K562 (cell line): Measurements from ENCODE around the gene SLC28A1. TPM values are rescaled to one million over a fixed set of nuclear protein-coding genes. Genes with fewer than 3 reads are reported as not detected.

Experiments used
- CBX3 ChIP-seq, 2 experiments: IDR thresholded peaks; 1 replicate in 1 of 2; 2 replicates in 1 of 2; pipeline ENCODE4 v1.6.1; 2012; ENCODE audit warnings: inconsistent platforms in 2 of 2, low read length in 2 of 2, borderline replicate concordance in 1 of 2, control low read depth in 1 of 2
- DPF2 ChIP-seq: fragments of 450-650 bp; IDR thresholded peaks from 2 replicates; pipeline ENCODE4 v1.6.1; 2016
- HES1 ChIP-seq: fragments of 450-650 bp; IDR thresholded peaks from 2 replicates; pipeline ENCODE4 v1.6.1; 2016; ENCODE audit warnings: low read depth, mild to moderate bottlenecking, moderate library complexity
- KLF6 ChIP-seq: fragments of 250-450 bp; sonication (Bioruptor Pico); IDR thresholded peaks from 2 replicates; pipeline ENCODE4 v1.4.0; 2020; ENCODE audit warnings: mild to moderate bottlenecking, moderate library complexity, borderline replicate concordance
- MAFK ChIP-seq: IDR thresholded peaks from 2 replicates; pipeline ENCODE4 v1.6.1; 2011; ENCODE audit warnings: low read length, improper control_type of control experiment
- MTF1 ChIP-seq: fragments of 250-450 bp; sonication (Bioruptor Pico); IDR thresholded peaks from 2 replicates; pipeline ENCODE4 v1.9.0; 2021; ENCODE audit warnings: moderate library complexity, mild to moderate bottlenecking, inconsistent platforms, borderline replicate concordance
- NCOA1 ChIP-seq: fragments of 450-650 bp; IDR thresholded peaks from 2 replicates; pipeline ENCODE4 v1.6.1; 2016; ENCODE audit warnings: low read depth
- NR2C2 ChIP-seq, 2 experiments: fragments of 200-800 bp in 1 of 2; sonication (Bioruptor generic) in 1 of 2; sonication (generic) in 1 of 2; formaldehyde crosslinking in 1 of 2; IDR thresholded peaks; 2 replicates each; pipeline versions ENCODE4 v1.6.1 to v1.8.0; 2016 to 2022; ENCODE audit warnings: mild to moderate bottlenecking in 1 of 2, missing compliant biosample characterization in 1 of 2, missing genetic modification characterization in 1 of 2, missing genetic modification reagents in 1 of 2
- POU5F1 ChIP-seq: fragments of 150-350 bp; IDR thresholded peaks from 2 replicates; pipeline ENCODE4 v1.6.1; 2014; ENCODE audit warnings: borderline replicate concordance, low read length, low read depth, mild to moderate bottlenecking; ENCODE audit not compliant: partially characterized antibody
- SFPQ ChIP-seq: fragments of 200-400 bp; formaldehyde crosslinking; IDR thresholded peaks from 2 replicates; pipeline ENCODE4 v1.6.1; 2017; ENCODE audit warnings: mild to moderate bottlenecking, low read depth, low read length, moderate library complexity
- SMARCA4 ChIP-seq: fragments of 450-650 bp; IDR thresholded peaks from 2 replicates; pipeline ENCODE4 v1.6.1; 2016
- SMARCE1 ChIP-seq: fragments of 450-650 bp; IDR thresholded peaks from 2 replicates; pipeline ENCODE4 v1.7.1; 2016; ENCODE audit warnings: mild to moderate bottlenecking
- STAG1 ChIP-seq: sonication (generic); formaldehyde crosslinking; IDR thresholded peaks from 2 replicates; pipeline ENCODE4 v1.5.0; 2020; ENCODE audit warnings: missing genetic modification reagents, borderline replicate concordance
- TAL1 ChIP-seq: fragments of 450-650 bp; IDR thresholded peaks from 2 replicates; pipeline ENCODE4 v1.6.1; 2016; ENCODE audit warnings: mild to moderate bottlenecking
- THRAP3 ChIP-seq: fragments of 450-650 bp; IDR thresholded peaks from 2 replicates; pipeline ENCODE4 v1.6.1; 2016; ENCODE audit warnings: mild to moderate bottlenecking, inconsistent platforms, borderline replicate concordance
- polyA plus RNA-seq, 8 experiments: library from polyadenylated mRNA; depleted of rRNA in 4 of 8; stranded (reverse) in 5 of 8; unstranded in 3 of 8; fragments of >200 nt; fragmentation: Nextera tagmentation in 2 of 8; fragmentation: Illumina TruSeq in 1 of 8; extraction: Ambion mirVana in 2 of 8; extraction: Trizol in 1 of 8; gene quantifications; 2 replicates each; pipeline versions ENCODE4 v1.2.1 to v1.2.3, GENCODE V29; 2011 to 2014; ENCODE audit warnings: inconsistent platforms in 1 of 8, missing spikeins in 1 of 8
- total RNA-seq, 7 experiments: library from RNA; depleted of rRNA in 6 of 7; stranded (reverse); fragments of >200 nt in 6 of 7; fragmentation: Illumina TruSeq in 2 of 7; extraction: Trizol in 2 of 7; gene quantifications; 2 replicates each; pipeline versions ENCODE4 v1.2.1 to v1.2.3, GENCODE V29; 2011 to 2021; ENCODE audit warnings: low replicate concordance in 1 of 7
- TF ChIP-seq, protein P1 (sequence below): fragments of 250-450 bp; sonication (Bioruptor Pico); IDR thresholded peaks from 2 replicates; pipeline ENCODE4 v1.5.0; 2021; ENCODE audit warnings: mild to moderate bottlenecking, moderate library complexity

Gene SLC28A1
- total and polyA plus RNA-seq, 9 of the 15 experiments (the other 6 are each of a cell fraction or from before 2014, with no cell fraction given), result 0.04 TPM; not detected in 8

GRCh38 chr15:84961114-84961452, 76.6 kb downstream of the SLC28A1 start (continued):
- TF ChIP-seq SFPQ, result no peak
- peak; percentile 90 for TF ChIP-seq DPF2
- TF ChIP-seq SMARCE1, result peak; percentile 87
- no peak for TF ChIP-seq STAG1
- peak; percentile 56; the same call in 1 of the 2 replicates for TF ChIP-seq TAL1
- TF ChIP-seq THRAP3, result no peak
- TF ChIP-seq MAFK, result peak; percentile 19; the same call in 1 of the 2 replicates
- no peak for TF ChIP-seq KLF6 (CRISPR knock-in tag)
- no peak for TF ChIP-seq NR2C2 (CRISPR knock-in tag; IDR thresholded peaks at IDR 0.05)
- no peak for TF ChIP-seq NR2C2 (tag; IDR thresholded peaks at IDR 0.05)
- TF ChIP-seq SMARCA4, result peak; percentile 86
- peak; percentile 38; the same call in 1 of the 2 replicates for TF ChIP-seq NCOA1
- no peak for TF ChIP-seq MTF1 (CRISPR knock-in tag)
- TF ChIP-seq CBX3 (IDR thresholded peaks at IDR 0.05; ENCODE audit: borderline replicate concordance in 1 of 2, low read length in 2 of 2), result peak in 1 of 2 experiments; percentile 64; a peak in 1 of 3 replicates
- no peak for TF ChIP-seq POU5F1
- TF ChIP-seq, protein P1, sequence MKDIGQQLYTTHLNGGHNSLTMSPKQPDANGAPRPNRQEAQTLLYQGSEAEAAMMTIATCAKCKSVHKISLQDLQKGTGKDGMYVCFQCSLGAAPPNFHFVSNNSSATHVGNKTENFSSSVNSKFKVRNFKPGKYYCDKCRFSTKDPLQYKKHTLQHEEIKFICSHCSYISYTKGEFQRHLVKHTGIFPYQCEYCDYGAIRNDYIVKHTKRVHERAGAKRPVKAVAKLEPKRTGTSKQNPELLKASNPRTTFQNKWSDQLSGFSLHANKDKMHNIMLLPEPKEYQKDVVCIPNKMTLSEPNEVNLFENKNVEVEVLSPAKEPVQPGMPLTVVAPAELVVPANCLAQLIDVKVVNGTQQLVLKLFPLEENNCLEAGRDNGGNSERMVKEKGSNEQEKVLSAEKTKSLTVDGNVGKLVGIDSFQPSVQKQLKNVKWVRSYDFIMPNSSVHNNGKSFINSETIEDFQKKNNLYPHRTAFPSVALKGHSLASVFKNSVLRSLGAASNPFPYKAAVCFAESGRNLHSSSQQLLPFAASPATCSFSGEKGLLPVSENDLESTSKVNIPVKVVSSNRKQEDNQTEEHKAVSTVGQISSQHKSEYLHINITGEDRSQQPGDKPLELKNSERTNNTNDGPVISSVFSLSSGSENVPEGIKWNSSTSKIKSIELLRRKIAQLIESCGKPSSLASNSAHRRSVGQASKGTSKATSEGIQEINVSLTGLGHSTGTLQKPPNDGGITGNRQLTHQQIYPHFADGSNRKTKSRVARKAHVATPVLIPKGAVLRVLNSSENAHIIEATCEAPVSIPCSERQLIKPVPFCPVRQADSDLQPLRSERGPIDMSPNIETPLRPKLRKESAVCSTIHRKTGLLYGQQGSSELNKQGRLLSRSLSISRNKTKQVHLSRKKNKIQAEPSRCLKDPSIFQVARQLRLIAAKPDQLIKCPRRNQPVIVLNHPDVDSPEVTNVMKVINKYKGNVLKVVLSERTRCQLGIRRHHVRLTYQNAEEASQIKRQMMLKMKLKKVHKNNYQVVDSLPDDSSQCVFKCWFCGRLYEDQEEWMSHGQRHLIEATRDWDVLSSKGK (CRISPR knock-in tag), result no peak
- no peak for TF ChIP-seq HES1
- TF ChIP-seq, all 486 proteins: peak for 48
